ENCODE results near the gene PLA2G10.

DNA sequence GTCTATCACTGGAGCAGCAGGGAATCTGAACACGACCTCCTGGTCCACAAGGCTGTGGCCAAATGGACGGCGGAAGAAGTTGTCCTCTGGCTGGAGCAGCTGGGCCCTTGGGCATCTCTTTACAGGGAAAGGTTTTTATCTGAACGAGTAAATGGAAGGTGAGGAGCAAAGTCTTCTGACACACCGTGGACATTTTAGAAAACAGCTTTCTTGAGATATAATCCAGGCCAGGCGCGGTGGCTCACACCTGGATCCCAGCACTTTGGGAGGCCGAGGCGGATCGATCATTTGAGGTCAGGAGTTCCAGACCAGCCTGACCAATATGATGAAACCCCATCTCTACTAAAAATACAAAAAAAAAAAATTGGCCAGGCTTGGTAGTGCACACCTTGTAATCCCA lies 44.3 kb downstream of the PLA2G10 start:
- TF ChIP-seq TEAD4 (IDR thresholded peaks at IDR 0.05) (no peak), EP300 (IDR thresholded peaks at IDR 0.05; ENCODE audit: borderline replicate concordance) (no peak), TAF1 (IDR thresholded peaks at IDR 0.05; ENCODE audit: low read depth) (no peak), RAD21 (IDR thresholded peaks at IDR 0.05; ENCODE audit: low read depth) (no peak), CEBPB (IDR thresholded peaks at IDR 0.05) (no peak), EGR1 (IDR thresholded peaks at IDR 0.05) (no peak), TCF12 (IDR thresholded peaks at IDR 0.05; ENCODE audit: low read depth) (no peak)
- TF ChIP-seq, protein P1, sequence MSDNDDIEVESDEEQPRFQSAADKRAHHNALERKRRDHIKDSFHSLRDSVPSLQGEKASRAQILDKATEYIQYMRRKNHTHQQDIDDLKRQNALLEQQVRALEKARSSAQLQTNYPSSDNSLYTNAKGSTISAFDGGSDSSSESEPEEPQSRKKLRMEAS (IDR thresholded peaks at IDR 0.05), result no peak
- TF ChIP-seq, protein P2, sequence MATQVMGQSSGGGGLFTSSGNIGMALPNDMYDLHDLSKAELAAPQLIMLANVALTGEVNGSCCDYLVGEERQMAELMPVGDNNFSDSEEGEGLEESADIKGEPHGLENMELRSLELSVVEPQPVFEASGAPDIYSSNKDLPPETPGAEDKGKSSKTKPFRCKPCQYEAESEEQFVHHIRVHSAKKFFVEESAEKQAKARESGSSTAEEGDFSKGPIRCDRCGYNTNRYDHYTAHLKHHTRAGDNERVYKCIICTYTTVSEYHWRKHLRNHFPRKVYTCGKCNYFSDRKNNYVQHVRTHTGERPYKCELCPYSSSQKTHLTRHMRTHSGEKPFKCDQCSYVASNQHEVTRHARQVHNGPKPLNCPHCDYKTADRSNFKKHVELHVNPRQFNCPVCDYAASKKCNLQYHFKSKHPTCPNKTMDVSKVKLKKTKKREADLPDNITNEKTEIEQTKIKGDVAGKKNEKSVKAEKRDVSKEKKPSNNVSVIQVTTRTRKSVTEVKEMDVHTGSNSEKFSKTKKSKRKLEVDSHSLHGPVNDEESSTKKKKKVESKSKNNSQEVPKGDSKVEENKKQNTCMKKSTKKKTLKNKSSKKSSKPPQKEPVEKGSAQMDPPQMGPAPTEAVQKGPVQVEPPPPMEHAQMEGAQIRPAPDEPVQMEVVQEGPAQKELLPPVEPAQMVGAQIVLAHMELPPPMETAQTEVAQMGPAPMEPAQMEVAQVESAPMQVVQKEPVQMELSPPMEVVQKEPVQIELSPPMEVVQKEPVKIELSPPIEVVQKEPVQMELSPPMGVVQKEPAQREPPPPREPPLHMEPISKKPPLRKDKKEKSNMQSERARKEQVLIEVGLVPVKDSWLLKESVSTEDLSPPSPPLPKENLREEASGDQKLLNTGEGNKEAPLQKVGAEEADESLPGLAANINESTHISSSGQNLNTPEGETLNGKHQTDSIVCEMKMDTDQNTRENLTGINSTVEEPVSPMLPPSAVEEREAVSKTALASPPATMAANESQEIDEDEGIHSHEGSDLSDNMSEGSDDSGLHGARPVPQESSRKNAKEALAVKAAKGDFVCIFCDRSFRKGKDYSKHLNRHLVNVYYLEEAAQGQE (IDR thresholded peaks at IDR 0.05; ENCODE audit: low read depth), result no peak
